H9 (cell line): ENCODE measurements around the gene POLN. TPM values are rescaled to one million over a fixed set of nuclear protein-coding genes. Genes with fewer than 3 reads are reported as not detected.

ENCODE experiments used
- DNase-seq: peaks from one replicate; pipeline ENCODE4 v3.0.0-alpha.2; 2017
- H2AFZ ChIP-seq: one replicate; pipeline ENCODE4 v1.6.1; 2013; ENCODE audit warnings: mild to moderate bottlenecking, low read length, control low read depth, moderate library complexity
- H2AK5ac ChIP-seq: 2 replicates; pipeline ENCODE4 v1.6.1; 2013; ENCODE audit warnings: low read length, control low read depth, mixed read lengths; ENCODE audit not compliant: insufficient read length
- H2BK120ac ChIP-seq: one replicate; pipeline ENCODE4 v1.6.1; 2013; ENCODE audit warnings: low read depth, mild to moderate bottlenecking, low read length, control low read depth, inconsistent platforms; ENCODE audit not compliant: poor library complexity, severe bottlenecking
- H2BK12ac ChIP-seq: 2 replicates; pipeline ENCODE4 v1.6.1; 2013; ENCODE audit warnings: low read length, control low read depth, mixed read lengths, low read depth; ENCODE audit not compliant: insufficient read length
- H2BK15ac ChIP-seq: 2 replicates; pipeline ENCODE4 v1.6.1; 2013; ENCODE audit warnings: low read depth, low read length, control low read depth
- H2BK20ac ChIP-seq: one replicate; pipeline ENCODE4 v1.6.1; 2013; ENCODE audit warnings: low read depth, mild to moderate bottlenecking, low read length, control low read depth, inconsistent platforms; ENCODE audit not compliant: poor library complexity, severe bottlenecking
- H2BK5ac ChIP-seq: 2 replicates; pipeline ENCODE4 v1.6.1; 2013; ENCODE audit warnings: low read length, control low read depth, mixed read lengths; ENCODE audit not compliant: insufficient read length
- H3K14ac ChIP-seq: 2 replicates; pipeline ENCODE4 v1.6.1; 2013; ENCODE audit warnings: low read length, control low read depth; ENCODE audit not compliant: insufficient read depth
- H3K18ac ChIP-seq: 2 replicates; pipeline ENCODE4 v1.6.1; 2013; ENCODE audit warnings: low read depth, mild to moderate bottlenecking, mixed read lengths, low read length, control low read depth; ENCODE audit not compliant: insufficient read length
- H3K23ac ChIP-seq: 2 replicates; pipeline ENCODE4 v1.6.1; 2013; ENCODE audit warnings: low read length, control low read depth, mixed read lengths, low read depth; ENCODE audit not compliant: insufficient read length
- H3K23me2 ChIP-seq: 2 replicates; pipeline ENCODE4 v1.6.1; 2013; ENCODE audit warnings: low read depth, mild to moderate bottlenecking, mixed read lengths, low read length, control low read depth; ENCODE audit not compliant: insufficient read length, poor library complexity, severe bottlenecking
- H3K27ac ChIP-seq: 2 replicates; pipeline ENCODE4 v1.5.1; 2013; ENCODE audit warnings: low read length, control low read depth, mixed read lengths, low read depth; ENCODE audit not compliant: insufficient read length
- H3K27me3 ChIP-seq: 2 replicates; pipeline ENCODE4 v1.6.1; 2013; ENCODE audit warnings: low read length, control low read depth, inconsistent platforms; ENCODE audit not compliant: insufficient read depth
- H3K4ac ChIP-seq: 2 replicates; pipeline ENCODE4 v1.6.1; 2013; ENCODE audit warnings: low read depth, mild to moderate bottlenecking, control low read depth, inconsistent platforms, low read length, moderate library complexity
- H3K4me1 ChIP-seq: 2 replicates; pipeline ENCODE4 v1.6.1; 2013; ENCODE audit warnings: low read length, control low read depth, inconsistent platforms; ENCODE audit not compliant: insufficient read depth
- H3K4me2 ChIP-seq: 2 replicates; pipeline ENCODE4 v1.6.1; 2013; ENCODE audit warnings: low read length, control low read depth, mixed read lengths; ENCODE audit not compliant: insufficient read length, insufficient read depth
- H3K56ac ChIP-seq: 2 replicates; pipeline ENCODE4 v1.6.1; 2013; ENCODE audit warnings: low read depth, mild to moderate bottlenecking, mixed read lengths, low read length, control low read depth; ENCODE audit not compliant: insufficient read length
- H3K79me1 ChIP-seq: 2 replicates; pipeline ENCODE4 v1.6.1; 2013; ENCODE audit warnings: low read depth, mild to moderate bottlenecking, moderate library complexity, low read length, control low read depth, inconsistent platforms; ENCODE audit not compliant: insufficient read depth, poor library complexity, severe bottlenecking
- H3K79me2 ChIP-seq: 2 replicates; pipeline ENCODE4 v1.6.1; 2013; ENCODE audit warnings: low read length, control low read depth, inconsistent platforms; ENCODE audit not compliant: insufficient read depth
- H3K9ac ChIP-seq: 2 replicates; pipeline ENCODE4 v1.6.1; 2013; ENCODE audit warnings: low read length, control low read depth, mixed read lengths; ENCODE audit not compliant: insufficient read length; ENCODE audit errors: extremely low read depth
- H3K9me3 ChIP-seq: one replicate; pipeline ENCODE4 v1.6.1; 2013; ENCODE audit warnings: low read depth, low read length, inconsistent platforms; ENCODE audit not compliant: control insufficient read depth
- H3T11ph ChIP-seq: one replicate; pipeline ENCODE4 v1.6.1; 2013; ENCODE audit warnings: mild to moderate bottlenecking, low read length, control low read depth, inconsistent platforms
- H4K20me1 ChIP-seq: one replicate; pipeline ENCODE4 v1.6.1; 2013; ENCODE audit not compliant: control insufficient read depth, insufficient read length, insufficient read depth
- H4K5ac ChIP-seq: 2 replicates; pipeline ENCODE4 v1.6.1; 2013; ENCODE audit warnings: low read depth, mild to moderate bottlenecking, mixed read lengths, low read length, control low read depth; ENCODE audit not compliant: insufficient read length
- H4K8ac ChIP-seq: replicated peaks from 2 replicates; pipeline ENCODE4 v1.6.1; 2013; ENCODE audit warnings: low read length, control low read depth, mixed read lengths, low read depth; ENCODE audit not compliant: insufficient read length
- H4K91ac ChIP-seq: 2 replicates; pipeline ENCODE4 v1.6.1; 2013; ENCODE audit warnings: low read depth, mild to moderate bottlenecking, moderate library complexity, mixed read lengths, low read length, control low read depth; ENCODE audit not compliant: insufficient read length
- H3K27ac Mint-ChIP-seq, 3 experiments: 2 replicates in 2 of 3; 3 replicates in 1 of 3; pipeline ENCODE4 v1.8.0; 2020 to 2021; ENCODE audit warnings: mixed read lengths in 3 of 3, mild to moderate bottlenecking in 1 of 3, moderate library complexity in 1 of 3
- H3K27me3 Mint-ChIP-seq: 2 replicates; pipeline ENCODE4 v1.8.0; 2021; ENCODE audit warnings: low read depth, mild to moderate bottlenecking, moderate library complexity, mixed read lengths
- H3K36me3 Mint-ChIP-seq, 3 experiments: 2 replicates in 2 of 3; 3 replicates in 1 of 3; pipeline ENCODE4 v1.8.0; 2020 to 2021; ENCODE audit warnings: low read depth in 3 of 3, mixed read lengths in 3 of 3; ENCODE audit not compliant: insufficient read depth in 1 of 3
- H3K4me1 Mint-ChIP-seq, 2 experiments: 2 replicates each; pipeline ENCODE4 v1.8.0; 2020; ENCODE audit warnings: mixed read lengths in 2 of 2
- H3K4me3 Mint-ChIP-seq, 2 experiments: 2 replicates in 1 of 2; 3 replicates in 1 of 2; pipeline ENCODE4 v1.8.0; 2020 to 2021; ENCODE audit warnings: mild to moderate bottlenecking in 2 of 2, mixed read lengths in 2 of 2, moderate library complexity in 1 of 2
- H3K9me3 Mint-ChIP-seq, 2 experiments: 2 replicates in 1 of 2; 3 replicates in 1 of 2; pipeline ENCODE4 v1.8.0; 2020; ENCODE audit warnings: mild to moderate bottlenecking in 2 of 2, mixed read lengths in 2 of 2, moderate library complexity in 1 of 2
- CTCF ChIP-seq: fragments of 200-600 bp; sonication (generic); conservative IDR thresholded peaks from 3 replicates; pipeline ENCODE4 v1.8.0; 2021; ENCODE audit warnings: antibody characterized with exemption, mild to moderate bottlenecking
- WGBS: extraction: QIAGEN DNeasy Blood & Tissue Kit; methylation state at CpG from one replicate; pipeline ENCODE4 v1.1.7; 2013; ENCODE audit warnings: missing lambda C conversion rate, low lambda C conversion rate, mixed read lengths; ENCODE audit not compliant: insufficient read length; ENCODE audit errors: extremely low coverage; 5-methylcytosine and 5-hydroxymethylcytosine counted together
- total RNA-seq: library from RNA; stranded (reverse); gene quantifications from 2 replicates; pipeline ENCODE4 v1.2.1, GENCODE V29; 2021

Gene POLN
- total RNA-seq, 1 experiment from 2014 or later: 0.74 TPM

GRCh38 chr4:2101346-2102044, 140.4 kb downstream of the POLN start:
- Histone ChIP-seq H3K4me1 (no peaks in the 10 kb centered on the region), H3T11ph (no peak overlapping the region), H3K23ac (no peak overlapping the region), H3K56ac (no peak overlapping the region), H2BK20ac (no peak overlapping the region), H3K27me3 (no peaks in the 10 kb centered on the region), H3K14ac (no peak overlapping the region), H3K79me1 (no peaks in the 10 kb centered on the region), H2BK15ac (no peak overlapping the region), H3K4me2 (no peak overlapping the region), H2AK5ac (no peak overlapping the region), H3K23me2 (no peaks in the 10 kb centered on the region), H4K5ac (no peak overlapping the region), H2BK120ac (no peak overlapping the region), H3K9ac (no peak overlapping the region), H3K4ac (no peak overlapping the region), H4K8ac (no peak overlapping the region), H4K20me1 (no peaks in the 10 kb centered on the region), H4K91ac (no peak overlapping the region), H2AFZ (no peak overlapping the region), H2BK12ac (no peak overlapping the region), H3K9me3 (no peaks in the 10 kb centered on the region), H3K79me2 (no peaks in the 10 kb centered on the region), H2BK5ac (no peak overlapping the region), H3K18ac (no peak overlapping the region), H3K27ac (no peak overlapping the region)
- H3K27ac Mint-ChIP-seq: no peak overlapping the region
- TF ChIP-seq CTCF: no peak
- no CpG with 5 or more reads among the region's 7 CpGs for WGBS
- H3K4me3 Mint-ChIP-seq: no peak overlapping the region
- H3K27me3 Mint-ChIP-seq: peaks cover 12% of the 10 kb centered on the region
- no peaks in the 10 kb centered on the region for H3K4me1 Mint-ChIP-seq
- H3K36me3 Mint-ChIP-seq: peaks cover under 1 to 4% (median 2%) of the 10 kb centered on the region in 3 experiments; a peak in 5 of 7 replicates
- H3K9me3 Mint-ChIP-seq: peaks cover 18 to 20% of the 10 kb centered on the region in 2 experiments
- DNase-seq: no peak
